Jurkat, Clone E6-1 (cell line): ENCODE data around the gene CASP7.
A peak's percentile ranks its signal among the peaks of the same experiment; 100 is the strongest.

Experiments
- DNase-seq: peaks from one replicate; pipeline ENCODE4 v3.0.0-alpha.2; 2011; ENCODE audit warnings: low read depth, low spot score
- H3K4me3 ChIP-seq: 2 replicates; pipeline ENCODE4 v1.5.1; 2011; ENCODE audit warnings: mild to moderate bottlenecking, low read length, control low read depth, moderate library complexity

Gene CASP7

DNA sequence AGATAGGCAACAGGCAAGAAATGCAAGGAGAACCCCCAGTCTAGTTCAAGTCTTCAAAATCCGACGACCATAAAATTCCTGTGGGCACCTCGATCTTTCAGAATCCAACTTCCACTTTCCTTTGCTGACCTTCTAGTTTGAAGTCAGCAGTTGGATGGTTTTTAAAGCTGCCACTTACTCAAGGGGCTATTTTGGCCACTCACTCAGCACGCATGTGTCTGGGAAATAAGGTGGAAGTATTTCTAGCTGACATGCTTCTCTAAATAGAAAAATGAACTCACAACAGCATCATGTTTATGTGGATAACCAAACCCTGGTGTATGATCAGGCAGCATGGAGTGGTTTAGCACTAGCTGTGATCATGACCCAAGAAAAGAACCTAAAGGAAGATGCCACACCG lies 15.8 kb upstream of the CASP7 start, which contains the start of gene NRAP:
Gene NRAP, minus strand, starts transcription at position 134 of the 400 bp plus-strand sequence. CDS start 159 bp downstream, outside the sequence.
- H3K4me3 ChIP-seq: no peak within 1 kb of the TSS
- DNase-seq: no peak

DNA sequence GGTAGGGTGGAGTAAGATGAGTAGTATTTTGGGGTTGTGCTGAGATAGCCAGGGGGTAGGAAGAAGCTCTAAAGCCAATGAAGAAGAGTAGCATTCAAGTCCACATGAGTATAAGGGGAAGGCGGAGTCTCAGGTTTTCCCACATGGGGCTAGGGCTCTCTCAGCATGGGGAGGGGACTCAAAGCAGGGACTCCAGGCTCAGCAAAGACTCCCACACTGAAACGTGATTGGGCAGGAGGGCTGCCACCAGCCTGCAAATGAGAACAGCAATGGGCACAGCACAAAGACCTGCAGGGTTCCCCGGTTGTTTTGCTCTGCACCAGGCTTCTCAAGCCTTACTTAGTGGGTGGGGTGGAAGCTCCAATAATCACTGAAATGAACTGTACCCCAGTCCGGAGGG lies 14.4 kb upstream of the CASP7 start:
- no peak for DNase-seq
- H3K4me3 ChIP-seq: no peak overlapping the region

DNA sequence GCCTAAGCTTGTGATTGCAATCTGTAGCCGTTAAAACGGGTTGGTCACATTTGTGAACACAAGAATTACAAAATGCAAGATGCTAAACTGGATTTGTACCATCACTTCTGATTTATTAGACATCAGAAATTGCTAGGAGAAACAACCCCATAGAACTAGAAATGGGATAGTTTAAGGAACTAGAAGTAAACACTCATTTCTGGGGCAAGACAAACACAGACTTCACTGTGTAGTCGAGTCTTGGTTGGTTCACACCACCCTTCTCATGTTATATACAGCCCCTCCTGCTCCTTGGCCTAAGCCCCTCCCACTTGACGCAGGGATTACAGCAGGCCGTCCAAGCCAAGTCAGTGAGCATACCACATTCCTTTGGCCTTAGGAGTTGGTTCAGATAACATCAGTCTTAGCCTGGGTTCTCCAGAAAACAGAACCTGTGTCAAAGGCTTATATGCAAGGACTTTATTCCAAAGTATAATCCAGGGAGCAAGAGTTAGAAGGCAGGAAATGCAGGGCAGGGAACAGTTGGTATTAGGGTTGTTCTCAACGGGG lies 13.8 kb upstream of the CASP7 start:
- no peak for DNase-seq
- no peak overlapping the region for H3K4me3 ChIP-seq

DNA sequence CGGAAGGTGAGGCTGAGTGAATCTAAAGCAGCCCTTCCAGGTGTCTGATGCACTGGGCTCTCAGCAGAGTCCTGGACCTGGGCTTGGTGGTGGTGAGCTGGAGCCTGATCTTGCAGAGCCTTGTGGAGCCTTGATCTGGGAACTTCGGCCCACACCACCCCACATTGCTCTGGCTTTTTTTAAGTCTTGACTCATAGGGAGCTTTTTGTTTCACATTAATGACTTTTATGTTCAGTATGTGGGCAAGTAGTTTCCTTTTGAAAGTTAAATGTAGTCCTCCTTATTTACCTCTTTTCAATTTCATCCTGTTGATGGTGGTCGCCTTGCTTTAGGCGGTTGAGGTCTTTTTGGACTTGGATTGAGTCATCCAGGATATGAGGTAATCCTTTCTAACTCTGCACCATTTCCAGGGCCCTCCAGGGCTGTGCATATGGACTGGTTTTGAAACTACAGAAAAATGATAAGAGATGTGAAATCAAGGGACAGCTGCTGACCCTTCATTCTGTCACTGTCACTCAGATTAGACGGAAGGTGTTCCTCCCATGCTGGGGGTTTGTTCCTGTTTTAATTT lies 12.9 kb upstream of the CASP7 start:
- no peak overlapping the region for H3K4me3 ChIP-seq
- DNase-seq: no peak

GRCh38 chr10:113680190-113681111 lies 739 bp downstream of the CASP7 start:
- H3K4me3 ChIP-seq: peak overlapping the region; percentile 94
- no peak for DNase-seq

- no peak overlapping the region for H3K4me3 ChIP-seq
- no peak for DNase-seq
Measured at GRCh38 chr10:113681533-113682470, 2.1 kb downstream of the CASP7 start.

- no peak overlapping the region for H3K4me3 ChIP-seq
- DNase-seq: no peak
Measured at GRCh38 chr10:113683300-113683699, 3.6 kb downstream of the CASP7 start.

- H3K4me3 ChIP-seq: no peak overlapping the region
- DNase-seq: no peak
Measured at GRCh38 chr10:113686028-113686427, 6.3 kb downstream of the CASP7 start.

DNA sequence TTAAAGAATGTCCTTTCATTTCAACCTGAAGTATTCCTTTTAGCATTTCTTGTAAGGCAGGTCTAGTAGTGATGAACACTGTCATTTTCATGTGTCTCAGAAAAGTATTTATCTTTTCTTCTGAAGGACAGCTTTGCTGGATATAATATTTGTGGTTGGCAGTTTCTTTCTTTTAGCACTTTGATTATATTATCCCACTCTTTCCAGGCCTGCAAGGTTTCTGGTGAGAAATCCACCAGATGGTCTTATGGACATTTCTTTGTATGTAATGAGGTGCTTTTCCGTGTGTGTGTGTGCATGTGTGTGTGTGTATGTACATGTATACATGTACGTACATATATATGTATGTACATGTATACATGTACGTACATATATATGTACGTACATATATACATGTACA lies 7.3 kb downstream of the CASP7 start:
- H3K4me3 ChIP-seq: no peak overlapping the region
- DNase-seq: no peak

DNA sequence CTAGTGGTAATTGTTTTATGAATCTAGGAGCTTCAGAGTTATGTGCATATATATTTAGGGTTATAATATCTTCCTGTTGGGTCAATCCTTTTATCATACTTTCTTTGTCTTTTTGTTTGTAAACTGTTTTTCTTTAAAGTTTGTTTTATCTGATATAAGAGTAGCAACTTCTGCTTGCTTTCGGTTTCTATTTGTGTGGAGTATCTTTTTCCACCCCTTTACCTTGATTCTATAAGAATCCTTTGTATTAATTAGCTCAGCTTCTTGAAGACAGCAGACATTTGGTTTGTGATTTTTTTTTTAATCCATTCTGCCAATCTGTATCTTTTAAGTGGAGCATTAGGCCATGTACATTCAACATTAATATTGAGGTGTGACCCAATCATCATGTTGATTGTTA lies 9.3 kb downstream of the CASP7 start:
- no peak for DNase-seq
- H3K4me3 ChIP-seq: no peak overlapping the region

DNA sequence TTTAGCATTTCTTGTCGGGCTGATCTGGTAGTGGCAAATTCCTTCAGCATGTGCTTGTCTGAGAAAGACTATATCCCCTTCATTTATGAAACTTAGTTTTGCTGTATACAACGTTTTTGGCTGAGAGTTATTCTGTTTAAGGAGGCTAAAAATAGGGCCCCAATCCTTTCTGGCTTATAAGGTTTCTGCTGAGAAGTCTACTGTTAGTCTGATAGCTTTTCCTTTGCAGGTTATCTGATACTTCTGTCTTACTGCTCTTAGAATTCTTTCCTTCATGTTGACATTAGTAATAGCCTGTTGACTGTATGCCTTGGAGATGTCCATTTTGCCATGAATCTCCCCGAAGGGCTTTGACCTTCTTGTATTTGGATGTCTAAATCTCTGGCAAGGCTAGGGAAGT lies 9.9 kb downstream of the CASP7 start:
- no peak for DNase-seq
- no peak overlapping the region for H3K4me3 ChIP-seq

- no peak for DNase-seq
- no peak overlapping the region for H3K4me3 ChIP-seq
Measured at GRCh38 chr10:113690749-113691148, 11.0 kb downstream of the CASP7 start.

GRCh38 chr10:113691381-113691780 lies 11.7 kb downstream of the CASP7 start:
- no peak overlapping the region for H3K4me3 ChIP-seq
- no peak for DNase-seq

DNA sequence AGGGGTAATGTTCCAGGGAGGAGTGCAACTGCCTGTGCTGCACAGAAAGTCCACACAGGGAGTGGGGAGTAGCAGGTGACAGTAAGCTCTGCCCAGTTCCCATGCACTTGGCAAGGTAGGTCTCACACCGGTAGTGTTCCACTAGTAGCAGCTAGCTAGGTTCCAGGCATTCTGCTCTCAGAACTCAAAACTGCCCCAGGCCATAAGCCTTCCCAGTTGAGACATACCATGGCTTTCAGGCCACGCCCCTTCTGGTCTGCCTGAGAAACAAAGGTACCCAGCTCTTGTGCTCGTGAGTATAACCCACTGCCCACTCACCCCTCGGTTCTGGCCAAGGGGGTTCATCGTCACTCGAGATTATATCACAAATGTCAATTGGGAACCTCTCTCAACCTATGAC lies 12.6 kb downstream of the CASP7 start:
- no peak for DNase-seq
- H3K4me3 ChIP-seq: no peak overlapping the region

DNA sequence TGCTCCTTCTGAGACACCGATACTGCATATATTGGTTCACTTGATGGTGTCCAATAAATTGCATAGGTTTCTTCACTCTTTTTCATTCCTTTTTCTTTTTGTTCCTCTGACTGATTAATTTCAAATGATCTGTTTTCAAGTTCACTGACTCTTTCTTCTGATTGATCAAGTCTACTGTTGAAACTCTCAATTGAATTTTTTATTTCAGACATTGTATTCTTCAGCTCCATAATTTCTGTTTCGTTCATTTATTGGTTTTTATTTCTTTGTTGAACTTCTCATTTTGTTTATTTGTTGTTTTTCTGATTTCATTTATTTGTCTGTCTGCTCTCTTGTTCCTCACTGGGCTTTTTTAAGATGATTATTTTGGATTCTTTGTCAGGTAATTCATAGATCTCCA lies 13.6 kb downstream of the CASP7 start:
- no peak for DNase-seq
- no peak overlapping the region for H3K4me3 ChIP-seq

DNA sequence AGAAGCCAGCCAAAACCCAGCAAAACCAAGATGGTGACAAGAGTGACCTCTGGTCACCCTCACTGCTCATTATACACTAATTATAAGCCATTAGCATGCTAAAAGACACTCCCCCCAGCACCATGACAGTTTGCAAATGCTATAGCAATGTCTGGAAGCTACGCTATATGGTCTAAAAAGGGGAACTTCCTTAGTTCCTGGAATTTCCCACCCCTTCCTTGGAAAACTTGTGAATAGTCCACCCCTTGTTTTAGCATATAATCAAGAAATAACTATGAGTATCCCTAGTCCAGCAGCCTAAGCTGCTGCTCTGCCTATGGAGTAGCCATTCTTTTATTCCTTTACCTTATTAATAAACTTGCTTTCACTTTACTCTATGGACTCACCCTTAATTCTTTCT lies 16.0 kb downstream of the CASP7 start:
- no peak for DNase-seq
- H3K4me3 ChIP-seq: no peak overlapping the region

GRCh38 chr10:113697595-113697994 lies 17.9 kb downstream of the CASP7 start:
- no peak for DNase-seq
- no peak overlapping the region for H3K4me3 ChIP-seq

- H3K4me3 ChIP-seq: no peak overlapping the region
- no peak for DNase-seq
Measured at GRCh38 chr10:113704637-113705343, 25.1 kb downstream of the CASP7 start.

GRCh38 chr10:113705344-113705652 lies 25.6 kb downstream of the CASP7 start:
- no peak overlapping the region for H3K4me3 ChIP-seq
- DNase-seq: no peak
